DND-41 (cell line): ENCODE measurements around the gene CLPTM1L.

Experiments
- ATAC-seq: fragments of 200-7000 bp; cut with Tn5 transposase; 3 replicates; pipeline ENCODE4 v1.9.1; 2021; ENCODE audit warnings: low read depth; ENCODE audit not compliant: insufficient read depth
- DNase-seq: peaks from one replicate; pipeline ENCODE4 v3.0.0-alpha.2; 2020
- H2AFZ ChIP-seq: 2 replicates; pipeline ENCODE4 v1.6.0; 2012; ENCODE audit warnings: low read depth, low read length
- H3K27ac ChIP-seq: 2 replicates; pipeline ENCODE4 v1.5.1; 2012; ENCODE audit warnings: low read length, inconsistent platforms
- H3K27me3 ChIP-seq: fragments of 200-600 bp; sonication (generic); 2 replicates; pipeline ENCODE4 v1.6.0; 2012; ENCODE audit warnings: low read length, mild to moderate bottlenecking, inconsistent platforms; ENCODE audit not compliant: insufficient read depth, poor library complexity
- H3K36me3 ChIP-seq: 2 replicates; pipeline ENCODE4 v1.5.1; 2012; ENCODE audit warnings: low read length, inconsistent platforms; ENCODE audit not compliant: insufficient read depth
- H3K4me1 ChIP-seq: 2 replicates; pipeline ENCODE4 v1.5.1; 2012; ENCODE audit warnings: mild to moderate bottlenecking, low read length; ENCODE audit not compliant: insufficient read depth
- H3K4me2 ChIP-seq: 2 replicates; pipeline ENCODE4 v1.6.0; 2012; ENCODE audit warnings: mild to moderate bottlenecking, moderate library complexity, low read length, inconsistent platforms; ENCODE audit not compliant: insufficient read depth
- H3K4me3 ChIP-seq, 2 experiments: fragments of 200-600 bp in 1 of 2; shearing (Covaris generic) in 1 of 2; 2 replicates each; pipeline ENCODE4 v1.5.1; 2012 to 2016; ENCODE audit warnings: inconsistent platforms in 2 of 2, low read length in 2 of 2, mild to moderate bottlenecking in 2 of 2, low read depth in 1 of 2, moderate library complexity in 1 of 2
- H3K79me2 ChIP-seq: 2 replicates; pipeline ENCODE4 v1.6.0; 2012; ENCODE audit warnings: low read length, inconsistent platforms; ENCODE audit not compliant: insufficient read depth
- H3K9ac ChIP-seq: 2 replicates; pipeline ENCODE4 v1.6.0; 2012; ENCODE audit warnings: low read depth, mild to moderate bottlenecking, inconsistent platforms, low read length, moderate library complexity
- H3K9me3 ChIP-seq: 2 replicates; pipeline ENCODE4 v1.5.1; 2012; ENCODE audit warnings: low read length, moderate library complexity, mild to moderate bottlenecking, inconsistent platforms; ENCODE audit not compliant: insufficient read depth, severe bottlenecking
- H4K20me1 ChIP-seq: 2 replicates; pipeline ENCODE4 v1.6.0; 2012; ENCODE audit warnings: low read length; ENCODE audit not compliant: insufficient read depth
- CTCF ChIP-seq: IDR thresholded peaks from 2 replicates; pipeline ENCODE4 v1.5.1; 2012; ENCODE audit warnings: borderline replicate concordance, low read length, moderate library complexity, mild to moderate bottlenecking; ENCODE audit not compliant: poor library complexity, severe bottlenecking; ENCODE audit errors: extremely low read depth
- EZH2 ChIP-seq: IDR thresholded peaks from 3 replicates; pipeline ENCODE4 v1.6.1; 2012; ENCODE audit warnings: borderline replicate concordance, low read depth, mild to moderate bottlenecking, moderate library complexity, low read length, inconsistent platforms; ENCODE audit not compliant: severe bottlenecking

The CLPTM1L gene

DNA sequence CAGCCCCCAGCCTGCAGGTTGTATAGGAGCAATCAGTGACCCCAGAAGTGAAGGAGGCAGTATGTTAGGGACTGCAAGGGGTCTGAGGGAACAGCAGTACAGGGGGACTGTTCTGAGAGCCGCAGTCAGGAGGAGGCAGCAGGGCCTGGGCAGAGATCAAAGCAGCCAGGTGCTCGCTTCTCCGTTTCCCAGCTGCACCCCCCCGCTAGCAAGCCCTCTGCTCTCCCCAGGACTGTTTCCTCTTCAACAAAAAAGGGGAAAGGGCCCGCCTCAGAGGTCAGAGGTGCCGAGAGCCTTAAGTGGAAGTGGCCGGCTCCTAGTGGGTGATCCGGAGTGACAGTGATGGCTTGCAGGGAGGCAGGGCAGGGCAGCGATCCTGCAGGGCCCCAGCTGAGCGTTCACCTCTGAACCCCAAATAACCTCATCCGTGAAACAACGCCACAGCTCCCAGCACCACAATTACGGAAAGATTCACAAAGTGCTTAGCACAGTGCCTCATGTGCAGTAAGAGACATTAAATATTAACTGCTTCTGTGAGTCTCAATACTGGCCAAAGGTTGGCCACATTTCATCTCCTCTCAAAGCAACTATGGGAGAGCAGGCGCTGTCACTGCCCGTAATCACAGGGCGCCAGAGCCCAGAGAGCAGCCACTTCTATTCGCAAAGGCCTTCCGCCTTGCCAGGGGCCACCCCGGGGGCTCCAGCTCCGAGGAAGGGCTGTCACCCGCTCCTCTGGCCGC, 8.0 kb downstream of the CLPTM1L start:
- DNase-seq, result no peak
- Histone ChIP-seq H3K4me1 (peaks cover 23% of the 10 kb centered on the region), H3K4me3 (no peak overlapping the region), H3K4me2 (no peak overlapping the region; the same call in 1 of the 2 replicates), H4K20me1 (peaks cover 77% of the 10 kb centered on the region), H3K9ac (no peak overlapping the region), H3K9me3 (no peaks in the 10 kb centered on the region), H2AFZ (no peak overlapping the region), H3K27me3 (no peaks in the 10 kb centered on the region), H3K36me3 (peaks cover 98% of the 10 kb centered on the region), H3K79me2 (peaks cover 90% of the 10 kb centered on the region), H3K27ac (no peak overlapping the region; the same call in 1 of the 2 replicates)
- TF ChIP-seq CTCF, result no peak
- ATAC-seq, result no peak

DNA sequence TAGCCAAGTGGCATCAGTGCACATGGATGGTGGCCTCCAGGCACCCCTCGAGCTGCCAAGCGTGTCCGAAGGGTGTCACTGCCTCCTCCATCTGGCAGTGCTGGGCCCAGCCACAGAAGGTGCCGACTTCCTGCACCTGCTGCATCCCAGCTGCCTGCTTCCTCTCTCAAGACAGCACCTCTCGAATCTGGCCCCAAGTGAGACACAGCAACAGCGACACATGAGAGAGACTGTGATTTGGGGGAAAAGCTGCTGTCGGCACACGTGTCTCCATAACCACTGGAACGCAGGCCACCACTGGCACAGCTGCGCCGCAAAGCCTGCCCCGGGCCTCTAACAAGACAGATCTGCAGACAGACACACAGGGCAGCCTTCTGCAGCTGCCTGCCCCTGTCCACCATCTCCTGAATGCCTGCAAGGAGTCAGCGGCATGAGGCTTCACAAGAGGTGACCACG, 8.8 kb downstream of the CLPTM1L start:
- Histone ChIP-seq H3K27ac (peak overlapping the region; percentile 50), H2AFZ (no peak overlapping the region), H3K9me3 (no peaks in the 10 kb centered on the region), H3K27me3 (no peaks in the 10 kb centered on the region), H3K9ac (no peak overlapping the region; the same call in 1 of the 2 replicates), H4K20me1 (peaks cover 75% of the 10 kb centered on the region), H3K79me2 (peaks cover 90% of the 10 kb centered on the region), H3K4me3 (no peak overlapping the region), H3K4me1 (peaks cover 16% of the 10 kb centered on the region), H3K4me2 (no peak overlapping the region; the same call in 1 of the 2 replicates), H3K36me3 (peaks cover 98% of the 10 kb centered on the region)
- ATAC-seq (no peak), DNase-seq (no peak)
- TF ChIP-seq CTCF (no peak), EZH2 (no peak)

DNA sequence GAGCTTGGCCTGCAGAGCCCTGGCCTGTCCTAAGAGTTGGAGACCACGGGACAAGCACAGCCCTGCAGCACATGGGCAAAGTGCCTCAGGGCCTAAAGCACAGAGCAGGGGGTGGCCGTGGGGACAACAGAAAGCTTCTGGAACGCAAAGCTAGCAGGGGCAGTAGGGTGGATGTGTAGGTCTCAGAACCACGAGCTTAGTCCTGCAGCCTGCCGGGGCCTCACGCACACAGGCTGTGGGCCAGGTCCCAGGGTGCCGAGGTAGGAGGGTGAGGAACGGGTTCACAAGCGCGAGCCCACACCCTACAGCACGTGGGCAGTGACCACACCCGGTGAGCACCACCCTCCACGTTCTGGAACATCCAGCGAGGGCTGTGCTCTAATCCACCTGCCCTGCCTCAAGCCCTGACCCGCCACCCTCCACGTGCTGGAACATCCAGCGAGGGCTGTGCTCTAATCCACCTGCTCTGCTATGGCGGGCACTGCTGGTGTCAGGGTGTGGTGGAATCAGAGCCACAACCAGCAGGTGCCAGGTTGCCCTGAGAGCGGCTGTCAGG, 9.3 kb downstream of the CLPTM1L start:
- H3K27ac ChIP-seq, result peak overlapping the region; percentile 50; the same call in 1 of the 2 replicates

More for the DNA sequence above, 9.3 kb downstream of the CLPTM1L start:
- TF ChIP-seq CTCF (no peak), EZH2 (no peak)
- H3K27me3 ChIP-seq, result no peaks in the 10 kb centered on the region
- H3K79me2 ChIP-seq, result peaks cover 91% of the 10 kb centered on the region
- H3K4me3 ChIP-seq, result no peak overlapping the region
- DNase-seq (no peak), ATAC-seq (no peak)
- H4K20me1 ChIP-seq, result peaks cover 76% of the 10 kb centered on the region
- H2AFZ ChIP-seq, result no peak overlapping the region
- no peak overlapping the region for H3K4me2 ChIP-seq
- no peaks in the 10 kb centered on the region for H3K9me3 ChIP-seq
- peaks cover 98% of the 10 kb centered on the region for H3K36me3 ChIP-seq
- H3K9ac ChIP-seq, result no peak overlapping the region; the same call in 1 of the 2 replicates
- peaks cover 13% of the 10 kb centered on the region for H3K4me1 ChIP-seq
